ENCODE results near the gene TJP3. TPM values are rescaled to one million over a fixed set of nuclear protein-coding genes. Genes with fewer than 3 reads are reported as not detected.

Gene TJP3
- total RNA-seq, 1 donor = not detected

DNA sequence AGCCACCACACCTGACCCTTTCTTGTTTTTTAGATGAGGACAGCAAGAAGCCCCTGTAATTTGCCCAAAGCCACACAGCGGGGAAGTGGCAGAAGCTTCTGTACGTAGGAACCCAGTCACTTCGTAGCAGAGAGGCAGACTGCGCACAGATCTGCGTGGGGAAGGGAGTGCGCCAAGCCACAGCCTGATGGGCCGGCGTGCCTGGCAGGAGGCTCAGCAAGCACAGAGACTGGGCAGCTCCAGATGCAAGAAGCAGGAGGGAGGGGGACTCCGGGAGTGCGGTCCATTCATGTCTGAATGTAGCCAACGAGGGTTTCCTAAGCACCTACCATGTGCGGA lies 347 bp upstream of the TJP3 start:
- TF ChIP-seq, protein P1, sequence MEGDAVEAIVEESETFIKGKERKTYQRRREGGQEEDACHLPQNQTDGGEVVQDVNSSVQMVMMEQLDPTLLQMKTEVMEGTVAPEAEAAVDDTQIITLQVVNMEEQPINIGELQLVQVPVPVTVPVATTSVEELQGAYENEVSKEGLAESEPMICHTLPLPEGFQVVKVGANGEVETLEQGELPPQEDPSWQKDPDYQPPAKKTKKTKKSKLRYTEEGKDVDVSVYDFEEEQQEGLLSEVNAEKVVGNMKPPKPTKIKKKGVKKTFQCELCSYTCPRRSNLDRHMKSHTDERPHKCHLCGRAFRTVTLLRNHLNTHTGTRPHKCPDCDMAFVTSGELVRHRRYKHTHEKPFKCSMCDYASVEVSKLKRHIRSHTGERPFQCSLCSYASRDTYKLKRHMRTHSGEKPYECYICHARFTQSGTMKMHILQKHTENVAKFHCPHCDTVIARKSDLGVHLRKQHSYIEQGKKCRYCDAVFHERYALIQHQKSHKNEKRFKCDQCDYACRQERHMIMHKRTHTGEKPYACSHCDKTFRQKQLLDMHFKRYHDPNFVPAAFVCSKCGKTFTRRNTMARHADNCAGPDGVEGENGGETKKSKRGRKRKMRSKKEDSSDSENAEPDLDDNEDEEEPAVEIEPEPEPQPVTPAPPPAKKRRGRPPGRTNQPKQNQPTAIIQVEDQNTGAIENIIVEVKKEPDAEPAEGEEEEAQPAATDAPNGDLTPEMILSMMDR (IDR thresholded peaks at IDR 0.05; ENCODE audit: insufficient read depth, low read length) = no peak
- DNase-seq (ENCODE audit: low read depth) = no peak
- no peak overlapping the region for H3K4me3 ChIP-seq (ENCODE audit: low read depth, low read length)

DNA sequence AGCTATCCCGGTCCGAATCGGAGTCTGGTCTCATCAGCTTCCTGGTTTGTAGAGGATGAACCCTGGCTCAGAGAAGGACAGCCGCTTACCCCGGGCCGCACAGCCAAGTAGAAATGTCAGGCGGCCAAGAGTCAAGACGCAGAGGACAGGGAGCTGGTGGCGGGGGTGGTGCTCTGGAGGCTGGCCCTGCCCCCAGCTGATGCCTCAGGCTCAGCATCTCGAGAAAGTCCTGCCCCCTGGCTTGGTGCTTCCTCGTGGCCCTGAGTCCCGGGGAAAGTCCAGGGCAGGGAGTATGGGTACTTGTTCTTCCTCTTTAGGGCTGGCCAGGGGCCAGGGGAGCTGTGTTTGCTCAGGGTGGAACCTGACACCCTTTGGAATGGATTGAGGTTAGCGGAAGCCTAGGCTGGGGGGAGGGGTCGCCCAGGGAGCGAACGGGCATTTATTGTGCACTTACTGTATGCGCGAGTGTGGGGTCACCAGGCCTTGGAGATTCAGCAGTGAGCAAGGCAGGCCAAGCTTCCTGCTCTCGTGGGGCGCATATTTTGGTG lies 2.2 kb downstream of the TJP3 start:
- TF ChIP-seq, protein P1 (IDR thresholded peaks at IDR 0.05; ENCODE audit: insufficient read depth, low read length) = no peak
- H3K4me3 ChIP-seq (ENCODE audit: low read depth, low read length) = no peak overlapping the region
- DNase-seq (ENCODE audit: low read depth) = peak; percentile 31

DNA sequence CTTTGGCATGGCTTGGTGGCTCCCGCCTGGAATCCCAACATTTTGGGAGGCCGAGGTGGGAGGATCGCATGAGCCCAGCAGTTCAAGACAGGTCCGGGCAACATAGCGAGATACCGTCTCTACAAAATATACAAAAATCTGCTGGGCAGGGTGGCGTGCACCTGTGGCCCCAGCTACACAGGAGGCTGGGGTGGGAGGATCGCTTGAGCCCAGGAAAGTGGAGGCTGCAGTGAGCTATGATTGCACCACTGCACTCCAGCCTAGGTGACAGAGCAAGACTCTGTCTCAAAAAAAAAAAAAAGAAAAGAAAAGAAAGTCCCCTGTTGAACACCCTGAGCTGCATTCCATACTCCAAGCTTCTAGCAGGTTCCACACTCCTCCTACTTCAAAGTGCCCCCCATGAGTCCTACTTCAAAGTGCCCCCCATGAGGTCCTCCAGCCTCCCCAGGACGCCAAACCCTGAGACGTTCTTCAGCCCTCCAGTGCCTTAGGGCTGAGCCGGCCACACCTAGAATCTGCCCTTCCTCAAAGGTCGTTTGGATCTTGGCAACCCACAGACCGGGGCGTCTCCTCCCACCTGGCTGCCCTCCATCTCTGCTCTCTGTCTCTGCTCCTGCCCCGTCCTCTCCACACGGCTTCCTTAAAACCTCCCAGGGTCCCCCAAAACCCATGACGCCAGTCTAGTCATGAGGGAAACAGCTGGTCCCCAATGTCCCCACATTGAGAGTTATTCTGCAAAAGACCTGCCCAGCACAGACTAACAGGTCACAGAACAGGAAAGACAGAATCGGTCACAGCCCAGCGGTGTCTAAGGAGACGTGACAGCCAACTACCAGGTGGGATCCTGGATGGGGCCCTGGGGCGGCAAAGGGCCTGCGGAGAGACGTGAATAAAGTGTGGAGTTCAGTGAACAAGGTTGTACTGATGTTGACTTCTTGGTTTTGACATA lies 4.8 kb downstream of the TJP3 start:
- TF ChIP-seq, protein P1 (IDR thresholded peaks at IDR 0.05; ENCODE audit: insufficient read depth, low read length) = no peak
- DNase-seq (ENCODE audit: low read depth) = peak; percentile 24
- H3K4me3 ChIP-seq (ENCODE audit: low read depth, low read length) = no peak overlapping the region

GRCh38 chr19:3716147-3716668 lies 8.0 kb downstream of the TJP3 start:
- TF ChIP-seq, protein P1 (IDR thresholded peaks at IDR 0.05; ENCODE audit: insufficient read depth, low read length) = no peak
- no peak for DNase-seq (ENCODE audit: low read depth)
- H3K4me3 ChIP-seq (ENCODE audit: low read depth, low read length) = no peak overlapping the region

DNA sequence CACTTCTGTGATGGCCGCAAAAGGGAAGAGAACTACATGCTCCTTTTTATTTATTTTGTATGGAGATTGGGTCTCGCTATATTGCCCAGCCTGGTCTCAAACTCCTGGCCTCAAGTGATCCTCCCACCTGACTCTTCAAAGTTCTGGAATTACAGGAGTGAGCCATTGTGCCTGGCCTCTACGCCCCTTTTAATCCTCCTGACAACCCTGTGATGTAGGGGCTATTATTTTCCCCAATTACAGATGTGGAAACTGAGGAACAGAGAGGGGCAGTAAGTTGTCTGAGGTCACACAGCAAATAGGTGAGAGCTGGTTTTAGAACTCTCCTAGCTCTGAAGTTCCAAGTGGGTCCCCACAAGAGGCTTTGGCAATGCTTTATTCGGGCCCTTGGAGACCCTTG lies 11.7 kb downstream of the TJP3 start:
- TF ChIP-seq, protein P1 (IDR thresholded peaks at IDR 0.05; ENCODE audit: insufficient read depth, low read length) = no peak
- H3K4me3 ChIP-seq (ENCODE audit: low read depth, low read length) = no peak overlapping the region
- no peak for DNase-seq (ENCODE audit: low read depth)

GRCh38 chr19:3720349-3720917 lies 12.2 kb downstream of the TJP3 start:
- TF ChIP-seq, protein P1 (IDR thresholded peaks at IDR 0.05; ENCODE audit: insufficient read depth, low read length) = no peak
- no peak overlapping the region for H3K4me3 ChIP-seq (ENCODE audit: low read depth, low read length)
- no peak for DNase-seq (ENCODE audit: low read depth)
